Lower leg skin (tissue), 3 donors: ENCODE results near the gene ARID5A.

Experiments used
- CTCF ChIP-seq, 3 donors: fragments of 450-650 bp; IDR thresholded peaks; one replicate each; pipeline ENCODE4 v1.5.1; 2016; ENCODE audit warnings: antibody characterized with exemption in 3 of 3, mild to moderate bottlenecking in 3 of 3, moderate library complexity in 2 of 3
- POLR2A ChIP-seq, 2 donors: fragments of 450-650 bp; IDR thresholded peaks; one replicate each; pipeline ENCODE4 v1.6.1; 2016 to 2017; ENCODE audit warnings: antibody characterized with exemption in 2 of 2, mild to moderate bottlenecking in 1 of 2, moderate library complexity in 1 of 2

- TF ChIP-seq CTCF (IDR thresholded peaks at IDR 0.05) (no peak), POLR2A (IDR thresholded peaks at IDR 0.05) (no peak)
These were observed 35.1 kb upstream of the ARID5A start for GRCh38 chr2:96501471-96501874.
